Measurements from ENCODE around the gene ACTN4.

Gene ACTN4

GRCh38 chr19:38717051-38717450, 69.6 kb downstream of the ACTN4 start:
- no peak for TF ChIP-seq CTCF (IDR thresholded peaks at IDR 0.05; ENCODE audit: extremely low read depth, missing control alignments)
- DNase-seq (ENCODE audit: low spot score), result no peak

DNA sequence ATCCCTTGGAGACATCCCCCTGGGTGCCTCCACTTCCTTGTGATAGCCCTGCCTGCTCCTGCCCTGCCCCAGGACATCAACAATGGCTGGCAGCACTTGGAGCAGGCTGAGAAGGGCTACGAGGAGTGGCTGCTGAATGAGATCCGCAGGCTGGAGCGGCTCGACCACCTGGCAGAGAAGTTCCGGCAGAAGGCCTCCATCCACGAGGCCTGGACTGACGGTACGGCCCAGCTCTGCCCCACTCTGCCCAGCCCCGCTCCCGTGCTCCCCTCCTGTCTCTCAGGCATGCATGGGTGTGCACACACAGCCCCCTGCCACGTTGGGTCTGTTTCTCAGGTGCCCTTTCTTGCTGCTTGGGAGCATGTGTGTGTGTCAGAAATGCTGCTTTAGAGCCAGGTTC, 70.4 kb downstream of the ACTN4 start:
- TF ChIP-seq CTCF (IDR thresholded peaks at IDR 0.05; ENCODE audit: extremely low read depth, missing control alignments), result no peak
- no peak for DNase-seq (ENCODE audit: low spot score)

DNA sequence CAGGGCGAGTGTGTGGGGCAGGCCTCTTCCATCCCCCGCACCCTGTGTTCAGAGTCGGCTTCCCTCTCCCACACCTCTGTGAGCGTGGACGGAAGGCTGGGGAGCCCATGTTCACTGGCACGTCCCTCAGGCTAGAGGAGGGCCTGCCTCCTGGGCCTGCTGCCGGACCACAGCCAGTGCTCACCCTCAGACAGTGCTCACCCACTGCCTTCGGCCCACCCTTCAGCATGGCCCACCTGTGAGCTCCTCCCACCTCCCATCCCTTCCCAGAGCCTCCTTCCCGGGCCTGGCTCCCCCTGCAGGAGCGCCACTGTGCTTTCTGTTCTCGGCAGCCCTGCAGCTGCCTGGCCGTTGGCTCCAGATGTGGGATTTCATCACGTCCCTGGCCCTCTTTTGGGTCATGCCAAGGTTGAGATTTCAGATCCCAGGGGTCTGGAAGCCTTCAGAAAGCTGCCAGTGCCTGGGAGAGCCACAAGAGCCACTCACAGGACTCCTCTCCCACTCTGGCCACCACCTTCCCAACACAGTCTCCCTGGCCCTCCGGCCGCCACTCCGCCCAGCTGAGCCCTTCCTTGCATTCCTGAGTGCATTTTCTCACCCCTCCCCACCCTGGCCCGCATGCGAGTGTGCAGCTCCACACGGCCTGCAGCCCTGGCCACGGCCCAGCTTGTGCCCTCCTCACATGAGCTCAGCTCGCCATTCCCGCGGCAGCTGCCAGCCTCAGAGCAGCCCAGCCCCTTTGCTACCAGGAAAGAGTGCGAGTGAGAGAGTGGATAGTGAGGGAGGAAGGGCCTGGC, 71.5 kb downstream of the ACTN4 start:
- no peak for TF ChIP-seq CTCF (IDR thresholded peaks at IDR 0.05; ENCODE audit: extremely low read depth, missing control alignments)
- no peak for DNase-seq (ENCODE audit: low spot score)

DNA sequence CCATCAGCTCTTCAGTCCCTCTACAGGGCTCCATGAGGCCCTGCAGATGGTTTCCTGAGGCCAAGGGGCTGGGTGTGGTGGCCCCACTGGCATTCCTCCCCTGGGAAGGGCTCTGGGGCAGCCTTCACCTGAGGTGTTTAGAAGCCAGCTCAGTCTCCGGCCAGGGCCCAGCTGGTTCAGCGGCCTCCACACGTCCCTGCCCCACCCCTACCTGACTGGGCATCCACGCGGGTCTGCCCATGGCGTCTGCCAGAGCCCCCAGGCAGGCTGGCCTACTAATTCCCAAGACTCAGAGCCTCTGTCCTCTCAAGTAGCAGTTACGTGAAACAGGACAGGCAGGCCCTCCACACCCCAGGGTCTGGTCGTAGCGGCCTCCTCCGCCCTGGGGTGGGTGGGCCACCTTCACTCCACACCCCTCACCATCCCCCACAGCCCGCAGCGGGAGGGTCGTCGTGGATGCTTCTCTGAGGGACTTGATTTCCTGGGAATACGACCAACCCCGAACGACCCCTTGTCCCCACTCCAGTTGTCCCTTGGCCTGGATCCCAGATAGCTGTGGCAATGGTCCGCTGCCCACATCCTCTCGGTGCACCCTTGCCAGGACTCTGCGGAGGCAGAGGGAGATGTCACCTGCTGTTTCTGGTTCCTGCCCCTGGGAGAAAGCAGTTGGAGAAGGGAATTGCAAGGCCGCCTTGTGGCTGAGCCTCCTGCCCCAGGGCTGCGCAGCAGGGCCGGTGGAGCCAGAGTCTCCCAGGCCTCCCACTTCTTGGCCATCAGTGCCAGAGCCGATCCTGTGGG, 72.5 kb downstream of the ACTN4 start:
- no peak for TF ChIP-seq CTCF (IDR thresholded peaks at IDR 0.05; ENCODE audit: extremely low read depth, missing control alignments)
- DNase-seq (ENCODE audit: low spot score), result no peak

- no peak for TF ChIP-seq CTCF (IDR thresholded peaks at IDR 0.05; ENCODE audit: extremely low read depth, missing control alignments)
- DNase-seq (ENCODE audit: low spot score), result no peak
These were observed 73.2 kb downstream of the ACTN4 start for GRCh38 chr19:38720559-38721236.

- DNase-seq (ENCODE audit: low spot score), result no peak
- no peak for TF ChIP-seq CTCF (IDR thresholded peaks at IDR 0.05; ENCODE audit: extremely low read depth, missing control alignments)
These were observed 74.0 kb downstream of the ACTN4 start for GRCh38 chr19:38721496-38721895.

Measured in GM20000 (cell line).